Fibroblast of lung (primary cell): Measurements from ENCODE around the gene PVALB. TPM values are rescaled to one million over a fixed set of nuclear protein-coding genes. Genes with fewer than 3 reads are reported as not detected.
"Not testable (repeated sequence)": the region's sequence is repeated elsewhere in the genome, so short reads cannot be mapped to it uniquely, and the experiment has no call there.

ENCODE experiments used
- DNase-seq, 2 donors: peaks; one replicate each; pipeline versions ENCODE4 v3.0.0 to v3.0.0-alpha.2; 2010; ENCODE audit warnings: low read depth in 2 of 2
- H2AFZ ChIP-seq: 2 replicates; pipeline ENCODE4 v1.5.1; 2012; ENCODE audit warnings: low read length, control low read depth, inconsistent platforms
- H3K27ac ChIP-seq: 2 replicates; pipeline ENCODE4 v1.5.1; 2011; ENCODE audit warnings: low read length, control low read depth; ENCODE audit not compliant: insufficient read depth
- H3K27me3 ChIP-seq: 2 replicates; pipeline ENCODE4 v1.5.1; 2011; ENCODE audit warnings: mild to moderate bottlenecking, low read length; ENCODE audit not compliant: control insufficient read depth, insufficient read depth
- H3K36me3 ChIP-seq: 2 replicates; pipeline ENCODE4 v1.5.1; 2011; ENCODE audit warnings: low read length; ENCODE audit not compliant: control insufficient read depth, insufficient read depth
- H3K4me1 ChIP-seq: 2 replicates; pipeline ENCODE4 v1.5.1; 2011; ENCODE audit warnings: low read length; ENCODE audit not compliant: control insufficient read depth, insufficient read depth; ENCODE audit errors: extremely low read depth
- H3K4me2 ChIP-seq: 2 replicates; pipeline ENCODE4 v1.5.1; 2011; ENCODE audit warnings: low read length, control low read depth; ENCODE audit not compliant: insufficient read depth; ENCODE audit errors: extremely low read depth
- H3K4me3 ChIP-seq, 4 experiments: fragments of 200-600 bp in 1 of 4; sonication (generic) in 1 of 4; replicated peaks in 1 of 4; 2 replicates each; pipeline ENCODE4 v1.5.1; 2011 to 2016; ENCODE audit warnings: low read length in 4 of 4, low read depth in 3 of 4, mild to moderate bottlenecking in 3 of 4, control low read depth in 2 of 4, inconsistent platforms in 1 of 4, mixed read lengths in 1 of 4; ENCODE audit not compliant: insufficient read depth in 1 of 4; ENCODE audit errors: control extremely low read depth in 1 of 4
- H3K79me2 ChIP-seq: 2 replicates; pipeline ENCODE4 v1.5.1; 2012; ENCODE audit warnings: mild to moderate bottlenecking, low read length, inconsistent platforms; ENCODE audit not compliant: control insufficient read depth, insufficient read depth
- H3K9ac ChIP-seq: 2 replicates; pipeline ENCODE4 v1.5.1; 2011; ENCODE audit warnings: mild to moderate bottlenecking, low read length, control low read depth; ENCODE audit not compliant: insufficient read depth
- H3K9me3 ChIP-seq: 2 replicates; pipeline ENCODE4 v1.5.1; 2012; ENCODE audit warnings: low read depth, low read length; ENCODE audit not compliant: control insufficient read depth, insufficient read depth
- H4K20me1 ChIP-seq: 2 replicates; pipeline ENCODE4 v1.5.1; 2011; ENCODE audit warnings: low read length; ENCODE audit not compliant: control insufficient read depth, insufficient read depth; ENCODE audit errors: extremely low read depth
- EZH2 ChIP-seq: IDR thresholded peaks from 2 replicates; pipeline ENCODE4 v1.5.1; 2012; ENCODE audit warnings: low read length, control low read depth, mild to moderate bottlenecking; ENCODE audit errors: missing control alignments
- polyA plus RNA-seq, 2 donors: library from polyadenylated mRNA; depleted of rRNA in 1 of 2; stranded (reverse) in 1 of 2; unstranded in 1 of 2; fragments of >200 nt; gene quantifications; 2 replicates each; pipeline ENCODE4 v1.2.1, GENCODE V29; 2011 to 2012; ENCODE audit warnings: missing spikeins in 1 of 2
- total RNA-seq: library from RNA; depleted of rRNA; stranded (reverse); fragments of >200 nt; gene quantifications from 2 replicates; pipeline ENCODE4 v1.2.1, GENCODE V29; 2014
- TF ChIP-seq, protein P1 (sequence below), 2 donors: IDR thresholded peaks in 1 of 2; conservative IDR thresholded peaks in 1 of 2; 1 replicate in 1 of 2; 2 replicates in 1 of 2; pipeline ENCODE4 v1.5.1; 2011 to 2012; ENCODE audit warnings: low read length in 2 of 2, control low read depth in 1 of 2, inconsistent platforms in 1 of 2, low read depth in 1 of 2, mild to moderate bottlenecking in 1 of 2

PVALB gene
- total and polyA plus RNA-seq, 2 donors (not counting 1 experiment from before 2014, with no cell fraction given): not detected

- Histone ChIP-seq H3K4me3 (no peak overlapping the region), H3K27me3 (peaks cover 2% of the 10 kb centered on the region)
Measured at GRCh38 chr22:36756746-36757655, 59.8 kb downstream of the PVALB start.

DNA sequence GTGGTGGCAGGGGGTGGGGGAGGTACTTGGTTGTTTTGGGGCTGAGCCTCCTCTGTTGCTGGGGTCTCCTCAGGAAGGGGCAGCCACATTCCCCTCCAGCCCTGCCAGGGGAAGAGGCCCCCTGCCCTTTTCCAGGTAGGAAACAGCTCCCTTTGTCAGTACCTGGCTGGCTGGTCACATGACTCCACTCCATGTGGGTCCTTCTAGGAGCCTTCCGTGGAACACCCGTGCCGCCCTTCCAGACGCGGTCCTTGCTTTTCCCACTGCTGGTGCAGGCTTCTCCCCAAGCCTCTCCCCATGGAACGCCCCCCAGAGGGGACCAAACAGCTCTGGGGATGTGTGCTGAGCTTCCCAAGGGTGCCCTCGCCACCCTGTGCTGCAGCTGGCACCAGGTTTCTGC is 60.8 kb downstream of the PVALB start:
- Histone ChIP-seq H3K79me2 (no peaks in the 10 kb centered on the region), H3K27ac (no peak overlapping the region), H4K20me1 (peaks cover 1% of the 10 kb centered on the region), H3K4me1 (no peaks in the 10 kb centered on the region), H3K9me3 (no peaks in the 10 kb centered on the region), H2AFZ (no peak overlapping the region), H3K36me3 (no peaks in the 10 kb centered on the region), H3K9ac (no peak overlapping the region), H3K4me3 (no peak overlapping the region), H3K27me3 (peaks cover 2% of the 10 kb centered on the region), H3K4me2 (no peak overlapping the region)
- DNase-seq: no peak
- TF ChIP-seq, protein P1, sequence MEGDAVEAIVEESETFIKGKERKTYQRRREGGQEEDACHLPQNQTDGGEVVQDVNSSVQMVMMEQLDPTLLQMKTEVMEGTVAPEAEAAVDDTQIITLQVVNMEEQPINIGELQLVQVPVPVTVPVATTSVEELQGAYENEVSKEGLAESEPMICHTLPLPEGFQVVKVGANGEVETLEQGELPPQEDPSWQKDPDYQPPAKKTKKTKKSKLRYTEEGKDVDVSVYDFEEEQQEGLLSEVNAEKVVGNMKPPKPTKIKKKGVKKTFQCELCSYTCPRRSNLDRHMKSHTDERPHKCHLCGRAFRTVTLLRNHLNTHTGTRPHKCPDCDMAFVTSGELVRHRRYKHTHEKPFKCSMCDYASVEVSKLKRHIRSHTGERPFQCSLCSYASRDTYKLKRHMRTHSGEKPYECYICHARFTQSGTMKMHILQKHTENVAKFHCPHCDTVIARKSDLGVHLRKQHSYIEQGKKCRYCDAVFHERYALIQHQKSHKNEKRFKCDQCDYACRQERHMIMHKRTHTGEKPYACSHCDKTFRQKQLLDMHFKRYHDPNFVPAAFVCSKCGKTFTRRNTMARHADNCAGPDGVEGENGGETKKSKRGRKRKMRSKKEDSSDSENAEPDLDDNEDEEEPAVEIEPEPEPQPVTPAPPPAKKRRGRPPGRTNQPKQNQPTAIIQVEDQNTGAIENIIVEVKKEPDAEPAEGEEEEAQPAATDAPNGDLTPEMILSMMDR (conservative IDR thresholded peaks at IDR 0.05 in 1 of 2, IDR thresholded peaks at IDR 0.05 in 1 of 2; ENCODE audit: low read depth in 1 of 2, low read length in 2 of 2): no peak
- no peak for TF ChIP-seq EZH2

More at GRCh38 chr22:36756746-36757655, 59.8 kb downstream of the PVALB start:
- Histone ChIP-seq H2AFZ (no peak overlapping the region), H3K4me2 (no peak overlapping the region), H3K79me2 (no peaks in the 10 kb centered on the region), H4K20me1 (peaks cover 1% of the 10 kb centered on the region), H3K36me3 (no peaks in the 10 kb centered on the region), H3K9ac (no peak overlapping the region), H3K27ac (no peak overlapping the region), H3K9me3 (no peaks in the 10 kb centered on the region), H3K4me1 (no peaks in the 10 kb centered on the region)
- DNase-seq: no peak
- no peak for TF ChIP-seq EZH2
- TF ChIP-seq, protein P1 (conservative IDR thresholded peaks at IDR 0.05 in 1 of 2, IDR thresholded peaks at IDR 0.05 in 1 of 2; ENCODE audit: low read depth in 1 of 2, low read length in 2 of 2): no peak

GRCh38 chr22:36755316-36755715 is 61.5 kb downstream of the PVALB start:
- Histone ChIP-seq H3K9ac (no peak overlapping the region), H3K9me3 (no peaks in the 10 kb centered on the region), H3K4me2 (no peak overlapping the region), H2AFZ (no peak overlapping the region), H3K27me3 (peaks cover 2% of the 10 kb centered on the region), H4K20me1 (peaks cover 1% of the 10 kb centered on the region), H3K4me3 (no peak overlapping the region), H3K27ac (no peak overlapping the region), H3K4me1 (no peaks in the 10 kb centered on the region), H3K36me3 (no peaks in the 10 kb centered on the region), H3K79me2 (no peaks in the 10 kb centered on the region)
- DNase-seq: no peak
- TF ChIP-seq EZH2: no peak
- TF ChIP-seq, protein P1 (conservative IDR thresholded peaks at IDR 0.05 in 1 of 2, IDR thresholded peaks at IDR 0.05 in 1 of 2; ENCODE audit: low read depth in 1 of 2, low read length in 2 of 2): no peak

GRCh38 chr22:36754881-36755280 is 62.0 kb downstream of the PVALB start:
- not testable (repeated sequence) for H3K36me3 ChIP-seq, H3K4me1 ChIP-seq, H2AFZ ChIP-seq, H3K9me3 ChIP-seq, H3K27me3 ChIP-seq, H3K4me2 ChIP-seq, DNase-seq, H3K27ac ChIP-seq, H3K4me3 ChIP-seq, H3K9ac ChIP-seq, H4K20me1 ChIP-seq, H3K79me2 ChIP-seq
